Mammary epithelial cell (primary cell): ENCODE results near the gene MLC1.

ENCODE experiments used
- CTCF ChIP-seq, 2 donors: IDR thresholded peaks in 1 of 2; conservative IDR thresholded peaks in 1 of 2; 2 replicates each; pipeline ENCODE4 v1.5.1; 2011 to 2012; ENCODE audit warnings: inconsistent platforms in 2 of 2, low read length in 2 of 2, mild to moderate bottlenecking in 2 of 2, control low read depth in 1 of 2, low read depth in 1 of 2; ENCODE audit not compliant: insufficient read depth in 1 of 2; ENCODE audit errors: extremely low read depth in 1 of 2
- EZH2 ChIP-seq: IDR thresholded peaks from 2 replicates; pipeline ENCODE4 v1.6.1; 2012; ENCODE audit warnings: low read length, inconsistent platforms, borderline replicate concordance

DNA sequence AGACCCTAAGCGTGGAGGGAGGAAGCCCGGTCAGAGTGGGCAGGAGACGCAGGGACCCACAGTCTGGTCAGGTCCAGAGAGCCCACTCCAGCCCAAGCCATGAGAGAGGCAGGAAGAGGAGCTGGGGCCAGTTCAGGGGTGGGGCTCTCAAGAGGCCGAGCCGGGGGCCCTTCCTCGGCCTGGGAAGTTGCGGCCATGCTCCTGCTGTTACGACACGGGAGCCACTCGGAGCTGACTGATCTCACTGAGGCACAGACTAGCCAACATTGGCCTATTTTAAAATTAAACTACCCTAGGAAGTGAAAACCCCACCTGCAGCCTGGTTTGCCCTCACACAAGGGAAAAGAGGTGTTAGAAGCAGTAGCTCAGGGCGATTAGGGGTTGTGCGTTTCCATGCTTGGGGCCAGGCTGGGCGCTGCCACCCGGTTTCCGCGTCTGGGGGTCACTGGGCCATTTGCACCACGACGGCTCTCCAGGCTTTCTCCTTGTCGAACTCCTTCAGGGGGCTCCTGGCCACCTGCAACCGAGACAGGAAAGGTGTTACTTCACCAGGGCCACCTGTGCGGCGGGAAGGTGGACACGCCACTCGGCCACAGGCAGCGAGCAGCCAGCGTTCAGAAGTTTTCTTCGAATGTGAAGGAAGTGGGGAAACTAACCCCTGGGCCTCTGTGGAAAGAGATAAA lies 23.9 kb downstream of the MLC1 start:
- TF ChIP-seq CTCF (conservative IDR thresholded peaks at IDR 0.05 in 1 of 2, IDR thresholded peaks at IDR 0.05 in 1 of 2; ENCODE audit: extremely low read depth in 1 of 2, insufficient read depth in 1 of 2, low read depth in 1 of 2, low read length in 2 of 2) (no peak), EZH2 (no peak)
